ENCODE measurements around the gene EFCAB7. TPM values are rescaled to one million over a fixed set of nuclear protein-coding genes. Genes with fewer than 3 reads are reported as not detected.

Gene EFCAB7
- polyA plus RNA-seq, 1 donor (not counting 4 experiments of a cell fraction or from before 2014, with no cell fraction given), result 4.9 TPM

DNA sequence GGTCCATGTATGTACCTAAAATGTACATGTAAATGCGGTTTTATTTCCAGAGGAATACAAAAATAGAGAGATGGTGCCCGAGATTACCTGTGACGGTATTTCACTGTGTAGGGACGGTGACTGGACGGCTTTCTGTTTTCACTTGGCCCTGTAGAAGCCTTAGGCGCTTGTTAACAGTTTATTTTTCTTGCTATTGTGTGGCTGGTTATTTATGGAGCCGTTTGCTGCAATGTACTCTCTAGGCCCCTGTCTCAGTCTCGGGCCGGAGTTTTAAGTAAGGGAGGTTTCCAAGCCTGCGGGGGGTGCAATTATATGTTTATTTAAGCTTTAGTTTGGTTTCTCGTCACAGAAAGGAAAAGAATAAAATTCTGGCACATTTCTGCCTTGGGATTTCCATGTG is 413 bp downstream of the EFCAB7 start:
- TF ChIP-seq EZH2 (IDR thresholded peaks at IDR 0.05; ENCODE audit: low read length) (no peak), CTCF (optimal IDR thresholded peaks at IDR 0.05 in 1 of 3, IDR thresholded peaks at IDR 0.05 in 1 of 3, conservative IDR thresholded peaks at IDR 0.05 in 1 of 3; ENCODE audit: extremely low read depth in 1 of 3, insufficient read depth in 2 of 3, low read length in 3 of 3) (no peak)

GRCh38 chr1:63524201-63524600 is 876 bp downstream of the EFCAB7 start:
- peak overlapping the region; percentile 92 for H3K27ac ChIP-seq (ENCODE audit: control insufficient read depth, insufficient read depth, low read length)
- DNase-seq (ENCODE audit: low read depth, low spot score), result no peak
- H3K9me1 ChIP-seq (ENCODE audit: control insufficient read depth, extremely low read depth, insufficient read depth, low read length), result no peaks in the 10 kb centered on the region
- peak overlapping the region; percentile 47 to 97 (median 84) for H3K4me3 ChIP-seq (ENCODE audit: control insufficient read depth in 2 of 3, extremely low read depth in 1 of 3, insufficient read depth in 2 of 3, low read depth in 1 of 3, low read length in 3 of 3)
- peak overlapping the region; percentile 79 for H3K4me2 ChIP-seq (ENCODE audit: control insufficient read depth, extremely low read depth, insufficient read depth, low read depth, low read length)
- peaks cover 14% of the 10 kb centered on the region for H3K79me2 ChIP-seq (ENCODE audit: control insufficient read depth, insufficient read depth, low read length)
- H3K27me3 ChIP-seq (ENCODE audit: control insufficient read depth, extremely low read depth, insufficient read depth, low read length), result no peaks in the 10 kb centered on the region
- H2AFZ ChIP-seq (ENCODE audit: control insufficient read depth, low read length), result peak overlapping the region; percentile 100
- TF ChIP-seq EZH2 (IDR thresholded peaks at IDR 0.05; ENCODE audit: low read length), result no peak
- TF ChIP-seq CTCF (optimal IDR thresholded peaks at IDR 0.05 in 1 of 3, IDR thresholded peaks at IDR 0.05 in 1 of 3, conservative IDR thresholded peaks at IDR 0.05 in 1 of 3; ENCODE audit: extremely low read depth in 1 of 3, insufficient read depth in 2 of 3, low read length in 3 of 3), result no peak
- dilution Hi-C loops (cut with MboI; ENCODE audit: extremely low pct_ligation_motif_present, low sequenced_read_pairs), result no loop called here
- no peaks in the 10 kb centered on the region for H3K36me3 ChIP-seq (ENCODE audit: control insufficient read depth in 2 of 2, extremely low read depth in 1 of 2, insufficient read depth in 2 of 2, low read length in 2 of 2)
- H4K20me1 ChIP-seq (ENCODE audit: control insufficient read depth, extremely low read depth, insufficient read depth, low read length), result no peaks in the 10 kb centered on the region
- H3K9me3 ChIP-seq (ENCODE audit: control insufficient read depth, low read depth, low read length), result no peaks in the 10 kb centered on the region
- H3K9ac ChIP-seq (ENCODE audit: control insufficient read depth, extremely low read depth, insufficient read depth, low read length), result peak overlapping the region; percentile 87
- FAIRE-seq, result no peak
- H3K4me1 ChIP-seq (ENCODE audit: control insufficient read depth, extremely low read depth, insufficient read depth, low read length), result peaks cover 17% of the 10 kb centered on the region

More for the DNA sequence above, 413 bp downstream of the EFCAB7 start:
- Histone ChIP-seq H3K79me2 (ENCODE audit: control insufficient read depth, insufficient read depth, low read length) (peaks cover 14% of the 10 kb centered on the region), H3K9ac (ENCODE audit: control insufficient read depth, extremely low read depth, insufficient read depth, low read length) (peak overlapping the region; percentile 87), H3K4me2 (ENCODE audit: control insufficient read depth, extremely low read depth, insufficient read depth, low read depth, low read length) (peak overlapping the region; percentile 79), H3K9me3 (ENCODE audit: control insufficient read depth, low read depth, low read length) (no peaks in the 10 kb centered on the region), H3K36me3 (ENCODE audit: control insufficient read depth in 2 of 2, extremely low read depth in 1 of 2, insufficient read depth in 2 of 2, low read length in 2 of 2) (no peaks in the 10 kb centered on the region), H3K4me3 (ENCODE audit: control insufficient read depth in 2 of 3, extremely low read depth in 1 of 3, insufficient read depth in 2 of 3, low read depth in 1 of 3, low read length in 3 of 3) (peak overlapping the region; percentile 47 to 97 (median 84)), H3K27ac (ENCODE audit: control insufficient read depth, insufficient read depth, low read length) (peak overlapping the region; percentile 92), H2AFZ (ENCODE audit: control insufficient read depth, low read length) (peak overlapping the region; percentile 100), H3K27me3 (ENCODE audit: control insufficient read depth, extremely low read depth, insufficient read depth, low read length) (no peaks in the 10 kb centered on the region), H4K20me1 (ENCODE audit: control insufficient read depth, extremely low read depth, insufficient read depth, low read length) (no peaks in the 10 kb centered on the region), H3K9me1 (ENCODE audit: control insufficient read depth, extremely low read depth, insufficient read depth, low read length) (no peaks in the 10 kb centered on the region), H3K4me1 (ENCODE audit: control insufficient read depth, extremely low read depth, insufficient read depth, low read length) (peaks cover 17% of the 10 kb centered on the region)
- DNase-seq (ENCODE audit: low read depth, low spot score) (no peak), FAIRE-seq (no peak)
- dilution Hi-C loops (cut with MboI; ENCODE audit: extremely low pct_ligation_motif_present, low sequenced_read_pairs), result no loop called here
